GM12891 (cell line): ENCODE measurements around the gene MINK1.

Experiments
- DNase-seq: peaks from one replicate; pipeline ENCODE4 v3.0.0; 2011; ENCODE audit warnings: low spot score; ENCODE audit not compliant: insufficient read length
- FAIRE-seq: peaks from 2 replicates; lab custom pipeline; 2011; peaks lifted over from hg19 to GRCh38; lab: Jason Lieb, UNC
- PAX5 ChIP-seq: IDR thresholded peaks from 2 replicates; pipeline ENCODE4 v1.6.1; 2011; ENCODE audit warnings: low read length, moderate library complexity, mild to moderate bottlenecking; ENCODE audit not compliant: insufficient read depth, severe bottlenecking
- POLR2A ChIP-seq: IDR thresholded peaks from 2 replicates; pipeline ENCODE4 v1.6.1; 2011; ENCODE audit warnings: low read depth, low read length, control low read depth
- POLR2AphosphoS5 ChIP-seq: IDR thresholded peaks from 2 replicates; pipeline ENCODE4 v1.6.1; 2011; ENCODE audit warnings: low read depth, low read length, control low read depth
- POU2F2 ChIP-seq: IDR thresholded peaks from 2 replicates; pipeline ENCODE4 v1.6.1; 2011; ENCODE audit warnings: low read depth, mild to moderate bottlenecking, control low read depth, low read length, moderate library complexity
- SPI1 ChIP-seq: IDR thresholded peaks from 2 replicates; pipeline ENCODE4 v1.6.1; 2011; ENCODE audit warnings: low read depth, low read length, control low read depth
- TAF1 ChIP-seq: IDR thresholded peaks from 2 replicates; pipeline ENCODE4 v1.6.1; 2011; ENCODE audit warnings: low read depth, low read length, control low read depth

MINK1 gene

DNA sequence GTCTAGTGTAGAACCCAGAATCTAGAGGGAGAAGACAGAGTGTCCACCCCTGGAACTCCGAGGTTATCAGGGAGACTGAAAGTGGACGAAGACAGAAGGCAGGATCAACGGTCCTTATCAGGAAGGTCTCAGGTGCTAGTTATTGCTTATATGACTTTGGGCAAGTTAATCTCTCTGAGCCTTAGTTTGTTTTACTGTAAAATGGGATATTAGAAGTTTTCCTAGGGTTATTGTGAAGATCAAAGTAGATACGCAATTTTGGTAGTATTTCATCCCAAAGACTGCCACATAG lies 108.1 kb downstream of the MINK1 start:
- no peak for DNase-seq
- TF ChIP-seq POLR2A (no peak), SPI1 (no peak), PAX5 (no peak), TAF1 (no peak), POLR2AphosphoS5 (no peak), POU2F2 (no peak)
- FAIRE-seq = peak; percentile 16

DNA sequence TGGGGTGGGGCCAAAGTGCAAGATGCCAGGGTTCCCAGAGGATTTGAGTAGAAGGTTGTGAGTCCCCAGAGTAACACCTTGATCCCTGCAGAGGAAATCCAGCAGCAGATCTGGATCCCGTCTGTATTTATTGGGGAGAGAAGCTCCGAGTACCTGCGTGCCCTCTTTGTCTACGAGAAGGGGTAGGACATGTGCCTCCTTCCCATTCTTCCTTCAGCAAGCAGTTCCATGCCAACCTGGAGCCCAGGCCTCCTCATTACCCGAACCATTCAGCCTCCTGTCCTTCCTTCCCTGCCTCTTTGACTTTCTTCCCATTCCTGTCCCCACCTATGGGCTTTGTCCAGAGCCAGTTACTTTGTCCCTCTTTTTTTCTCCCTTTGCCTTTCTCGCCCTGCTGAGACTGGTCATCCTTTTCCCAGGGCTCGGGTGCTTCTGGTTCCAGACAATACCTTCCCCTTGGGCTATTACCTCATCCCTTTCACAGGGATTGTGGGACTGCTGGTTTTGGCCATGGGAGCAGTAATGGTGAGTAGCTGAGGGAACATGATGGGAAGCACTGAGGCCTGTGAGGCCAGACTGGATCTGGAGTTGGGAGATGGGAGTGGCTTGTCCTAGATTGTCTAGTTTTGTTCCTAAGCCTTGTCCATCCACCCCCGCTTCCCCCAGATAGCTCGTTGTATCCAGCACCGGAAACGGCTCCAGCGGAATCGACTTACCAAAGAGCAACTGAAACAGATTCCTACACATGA lies 109.8 kb downstream of the MINK1 start:
- FAIRE-seq = no peak
- TF ChIP-seq POLR2A = peak; percentile 59
- no peak for TF ChIP-seq PAX5
- peak; percentile 50 for TF ChIP-seq POLR2AphosphoS5
- 0 out of 2 replicates have a peak, but pooled peaks have one; percentile 9 for TF ChIP-seq POU2F2
- DNase-seq = no peak

DNA sequence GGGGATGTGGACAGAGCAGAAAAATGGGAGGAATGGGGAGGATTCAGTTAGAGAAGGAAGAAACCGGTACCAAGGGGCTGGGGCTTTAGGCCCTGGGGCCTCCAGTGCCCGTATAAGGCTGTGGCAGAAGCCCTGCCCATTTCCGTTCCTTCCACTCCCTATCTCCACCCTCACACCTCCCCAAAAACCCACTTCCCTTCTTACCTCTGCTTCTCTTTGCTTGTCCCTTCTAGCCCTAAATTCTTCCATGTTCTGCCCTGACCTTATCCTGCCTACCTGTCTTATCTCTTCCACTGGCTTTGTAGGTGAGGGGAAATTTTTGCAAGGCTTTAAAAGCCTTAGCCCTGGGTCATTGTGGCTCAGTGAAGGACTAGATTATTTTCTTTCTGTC lies 111.0 kb downstream of the MINK1 start:
- FAIRE-seq (peak; percentile 84), DNase-seq (no peak)
- TF ChIP-seq POU2F2 = peak; percentile 72; the same call in 1 of the 2 replicates
- TF ChIP-seq TAF1 = peak; percentile 25; the same call in 1 of the 2 replicates
- no peak for TF ChIP-seq PAX5
- peak; percentile 86 for TF ChIP-seq SPI1
- peak; percentile 53; the same call in 1 of the 2 replicates for TF ChIP-seq POLR2A
- no peak for TF ChIP-seq POLR2AphosphoS5

DNA sequence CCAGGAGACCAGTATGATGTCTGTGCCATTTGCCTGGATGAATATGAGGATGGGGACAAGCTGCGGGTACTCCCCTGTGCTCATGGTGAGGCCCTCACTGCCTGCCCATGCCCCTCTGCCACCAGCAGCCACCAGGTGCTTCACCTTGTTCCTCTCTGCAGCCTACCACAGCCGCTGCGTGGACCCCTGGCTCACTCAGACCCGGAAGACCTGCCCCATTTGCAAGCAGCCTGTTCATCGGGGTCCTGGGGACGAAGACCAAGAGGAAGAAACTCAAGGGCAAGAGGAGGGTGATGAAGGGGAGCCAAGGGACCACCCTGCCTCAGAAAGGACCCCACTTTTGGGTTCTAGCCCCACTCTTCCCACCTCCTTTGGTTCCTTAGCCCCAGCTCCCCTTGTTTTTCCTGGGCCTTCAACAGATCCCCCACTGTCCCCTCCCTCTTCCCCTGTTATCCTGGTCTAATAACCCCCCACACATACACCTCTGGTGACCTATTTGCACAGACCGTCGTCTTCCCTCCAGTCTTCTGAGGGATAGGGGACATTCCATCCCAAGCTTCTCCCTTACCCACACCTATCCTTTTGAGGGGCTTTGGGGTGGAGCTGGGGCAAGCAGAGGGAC lies 111.5 kb downstream of the MINK1 start:
- FAIRE-seq = no peak

DNA sequence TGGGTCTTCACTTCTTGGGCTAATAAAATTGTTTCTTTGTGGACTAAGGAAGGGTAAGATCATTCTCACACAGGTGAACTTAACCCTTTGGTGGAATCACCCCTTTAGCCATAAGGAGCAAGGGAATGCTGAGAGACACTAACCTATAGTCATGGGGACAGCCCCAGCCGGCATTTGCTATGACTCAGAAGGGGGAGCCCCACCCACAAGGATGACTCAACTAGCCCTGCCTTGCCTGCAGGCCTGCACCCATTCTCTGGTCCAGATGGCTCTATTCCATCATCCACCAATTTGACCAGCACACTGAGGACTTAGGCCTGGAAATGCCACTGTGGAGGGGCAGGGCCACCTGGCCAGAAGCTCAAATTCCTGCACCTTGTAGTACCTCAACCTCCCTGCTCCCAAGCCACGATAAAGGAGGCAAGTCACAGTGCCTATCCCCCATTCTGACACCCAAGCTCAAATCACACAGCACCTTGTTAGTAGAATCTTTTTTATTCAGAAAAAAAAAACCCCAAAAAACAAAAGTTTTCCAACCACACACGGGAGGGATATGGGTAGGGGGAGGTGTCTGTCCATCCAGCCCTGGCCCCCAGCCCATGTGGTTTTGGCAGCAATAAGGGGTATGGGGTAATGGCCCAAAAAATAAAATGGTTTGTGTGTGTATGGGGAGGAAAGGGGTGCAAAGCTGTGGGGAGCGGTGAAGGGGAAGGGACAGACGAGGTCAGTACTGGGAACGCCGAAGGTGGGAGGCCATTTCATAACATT lies 112.2 kb downstream of the MINK1 start:
- TF ChIP-seq TAF1 = peak; percentile 10
- TF ChIP-seq PAX5 = no peak
- peak; percentile 80 for TF ChIP-seq POLR2A
- peak; percentile 87; the same call in 1 of the 2 replicates for TF ChIP-seq POU2F2
- TF ChIP-seq POLR2AphosphoS5 = peak; percentile 34
- no peak for TF ChIP-seq SPI1
- FAIRE-seq (peak; percentile 94), DNase-seq (no peak)

More for the DNA sequence above, 111.5 kb downstream of the MINK1 start:
- peak; percentile 92 for TF ChIP-seq POLR2AphosphoS5
- peak; percentile 17 for TF ChIP-seq TAF1
- peak; percentile 84 for TF ChIP-seq POLR2A
- peak; percentile 7; the same call in 1 of the 2 replicates for TF ChIP-seq SPI1
- TF ChIP-seq POU2F2 = peak; percentile 96
- no peak for TF ChIP-seq PAX5
- no peak for DNase-seq

DNA sequence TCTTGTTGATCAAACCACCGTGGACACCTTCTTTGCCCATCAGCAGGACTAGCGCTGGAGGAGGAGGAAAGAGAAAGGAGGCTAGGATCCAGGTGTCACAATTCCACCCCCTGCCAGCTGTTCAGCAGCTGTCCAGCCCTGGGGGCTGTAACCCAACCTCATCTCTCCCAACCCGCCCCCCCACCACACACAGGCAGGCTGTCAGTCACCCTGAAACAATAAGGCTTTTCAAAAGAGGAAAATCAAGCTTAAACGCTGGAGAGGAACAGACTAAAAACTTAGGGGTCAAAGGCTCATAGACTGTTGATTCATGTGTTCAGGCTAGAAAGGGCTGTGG lies 112.8 kb downstream of the MINK1 start:
- TF ChIP-seq POU2F2 = peak; percentile 26; the same call in 1 of the 2 replicates
- TF ChIP-seq TAF1 = no peak
- TF ChIP-seq PAX5 = no peak
- peak; percentile 6; the same call in 1 of the 2 replicates for TF ChIP-seq POLR2A
- peak; percentile 43; the same call in 1 of the 2 replicates for TF ChIP-seq POLR2AphosphoS5
- no peak for TF ChIP-seq SPI1
- DNase-seq (no peak), FAIRE-seq (no peak)

DNA sequence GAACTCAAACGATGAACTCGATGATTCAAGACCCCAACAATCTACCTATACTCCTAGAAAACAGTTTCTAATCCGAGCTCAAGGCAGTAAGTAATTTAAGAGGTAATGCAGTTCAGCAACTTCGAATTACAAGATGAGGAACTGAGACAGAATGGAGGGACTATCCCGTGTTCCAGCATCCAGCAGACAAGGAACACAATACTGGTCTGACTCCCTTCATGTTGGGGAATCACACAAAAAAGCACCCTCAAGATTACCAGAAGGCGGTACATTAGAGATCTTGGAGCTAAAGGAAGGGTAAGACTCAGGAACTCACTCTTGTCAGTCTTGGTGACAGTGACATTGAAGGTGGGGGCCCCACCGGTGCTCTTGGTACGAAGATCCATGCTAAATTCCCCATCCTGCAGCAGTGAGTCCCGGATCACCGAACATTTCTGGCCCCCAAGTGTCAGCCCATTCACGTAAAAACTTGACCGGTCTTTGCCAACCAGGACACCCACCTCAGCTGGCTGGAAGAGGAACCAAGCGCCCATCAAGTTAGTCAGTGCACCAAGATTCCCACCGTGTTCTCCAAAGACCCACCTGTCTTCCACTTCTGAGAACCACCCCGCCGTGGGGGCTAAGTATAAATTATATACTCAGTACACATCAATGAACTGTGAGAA lies 113.3 kb downstream of the MINK1 start:
- TF ChIP-seq PAX5 (no peak), POU2F2 (no peak), POLR2A (peak; percentile 21), POLR2AphosphoS5 (peak; percentile 16; the same call in 1 of the 2 replicates), SPI1 (peak; percentile 93)
- DNase-seq (no peak), FAIRE-seq (peak; percentile 74)

DNA sequence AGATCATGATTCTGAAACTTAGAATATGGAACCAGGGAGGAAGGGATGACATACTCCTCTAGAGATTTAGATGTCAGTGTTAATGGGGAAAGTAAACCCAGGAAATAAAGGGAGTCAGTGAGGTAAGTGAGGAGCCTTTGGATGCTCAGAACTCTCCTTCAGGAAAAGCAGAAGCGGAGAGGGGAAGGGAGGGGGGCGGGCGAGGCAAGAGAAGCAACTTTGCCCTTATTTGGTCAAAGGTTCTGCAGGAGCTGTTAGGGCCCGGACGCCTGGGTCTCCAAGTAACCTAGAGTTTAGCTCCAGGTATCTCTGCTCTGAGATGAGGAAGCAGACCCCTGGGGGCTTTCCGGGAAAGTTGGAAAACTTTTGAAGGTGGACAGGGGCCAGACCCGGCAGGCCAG lies 113.9 kb downstream of the MINK1 start:
- no peak for DNase-seq
- no peak for FAIRE-seq

More for the DNA sequence above, 113.9 kb downstream of the MINK1 start:
- TF ChIP-seq POU2F2 = 0 out of 2 replicates have a peak, but pooled peaks have one; percentile 12
- peak; percentile 26; the same call in 1 of the 2 replicates for TF ChIP-seq POLR2AphosphoS5
- TF ChIP-seq PAX5 = no peak
- 0 out of 2 replicates have a peak, but pooled peaks have one; percentile 14 for TF ChIP-seq TAF1
- TF ChIP-seq SPI1 = peak; percentile 56
- TF ChIP-seq POLR2A = 0 out of 2 replicates have a peak, but pooled peaks have one; percentile 36
